GM12892 (cell line): ENCODE data around the gene MEIS3.

Source experiments
- POLR2A ChIP-seq: IDR thresholded peaks from 2 replicates; pipeline ENCODE4 v1.6.1; 2011; ENCODE audit warnings: low read depth, low read length, control low read depth
- POLR2AphosphoS5 ChIP-seq: IDR thresholded peaks from 2 replicates; pipeline ENCODE4 v1.6.1; 2011; ENCODE audit warnings: low read depth, low read length, control low read depth
- TAF1 ChIP-seq: IDR thresholded peaks from 2 replicates; pipeline ENCODE4 v1.6.1; 2011; ENCODE audit warnings: low read depth, mild to moderate bottlenecking, control low read depth, low read length, borderline replicate concordance

DNA sequence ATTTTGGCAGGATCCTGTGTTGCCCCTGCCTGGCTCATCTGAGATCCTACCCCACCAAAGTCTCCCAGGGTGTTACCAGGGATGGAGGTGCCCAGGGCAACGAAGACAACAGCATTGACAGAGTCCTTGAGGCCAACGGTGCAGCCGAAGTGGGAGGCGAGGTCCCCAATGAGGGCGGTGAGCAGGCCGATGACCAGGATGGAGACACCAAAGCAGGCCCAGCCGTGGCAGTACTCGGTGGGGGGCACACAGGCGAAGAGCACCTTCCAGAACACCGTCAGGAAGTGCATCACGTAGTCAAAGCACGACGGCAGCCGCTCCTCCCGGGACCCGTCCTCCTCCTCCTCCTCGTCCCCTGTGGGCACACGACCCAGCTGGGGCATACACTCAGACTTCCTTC, 12.8 kb upstream of the MEIS3 start:
- TF ChIP-seq POLR2AphosphoS5 (no peak), POLR2A (no peak), TAF1 (no peak)
